Measurements from ENCODE around the gene FADS3. TPM values are rescaled to one million over a fixed set of nuclear protein-coding genes. Genes with fewer than 3 reads are reported as not detected.

Gene FADS3
- total and polyA plus RNA-seq, 7 experiments from 2014 or later = 0.31 to 8.6 (median 2.1) TPM

DNA sequence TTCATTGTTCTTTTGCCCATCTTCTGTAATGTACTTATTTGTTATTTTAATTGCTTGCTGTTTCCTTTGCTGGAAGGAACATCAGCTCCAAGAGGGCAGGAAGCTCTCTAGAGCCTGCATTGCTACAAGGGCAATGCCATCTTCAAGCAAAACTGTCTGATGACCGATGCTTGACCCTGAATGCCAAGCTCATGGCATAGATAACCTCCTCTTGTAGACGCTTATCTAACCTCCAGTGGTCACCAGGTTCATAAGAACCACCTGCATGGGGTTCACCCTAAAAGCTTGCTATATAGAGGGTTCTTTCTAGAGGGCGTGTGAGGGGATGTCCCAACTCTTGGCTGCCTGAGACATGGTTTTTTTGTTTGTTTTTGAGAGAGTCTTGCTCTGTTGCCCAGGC is 16.5 kb downstream of the FADS3 start:
- no peak for DNase-seq
- Histone ChIP-seq H3K27ac (ENCODE audit: low read depth, low read length) (no peak overlapping the region), H3K4me3 (ENCODE audit: low read length) (no peak overlapping the region), H3K36me3 (ENCODE audit: control insufficient read depth in 2 of 3, insufficient read depth in 3 of 3, low read length in 3 of 3) (no peaks in the 10 kb centered on the region), H3K9me3 (ENCODE audit: control insufficient read depth in 2 of 3, low read length in 3 of 3) (no peaks in the 10 kb centered on the region), H3K27me3 (ENCODE audit: control insufficient read depth in 2 of 2, insufficient read depth in 2 of 2, low read length in 2 of 2) (no peaks in the 10 kb centered on the region), H3K4me1 (ENCODE audit: control insufficient read depth in 2 of 2, insufficient read depth in 2 of 2, low read length in 2 of 2) (no peaks in the 10 kb centered on the region)
- H3K27me3 Mint-ChIP-seq = peaks cover 0 to 8% (median 0%) of the 10 kb centered on the region in 5 donors
- no peaks in the 10 kb centered on the region for H3K9me3 Mint-ChIP-seq
- POLR2A ChIA-PET = no interaction called here
- H3K4me3 Mint-ChIP-seq = no peak overlapping the region
- CTCF ChIA-PET = no interaction called here
- no peak for ATAC-seq
- intact Hi-C loops (cut with micrococcal nuclease) = no loop called here
- H3K27ac Mint-ChIP-seq = no peak overlapping the region
- H3K4me1 Mint-ChIP-seq = peaks cover 0 to 8% (median 5%) of the 10 kb centered on the region in 7 donors
- H3K36me3 Mint-ChIP-seq = no peaks in the 10 kb centered on the region

DNA sequence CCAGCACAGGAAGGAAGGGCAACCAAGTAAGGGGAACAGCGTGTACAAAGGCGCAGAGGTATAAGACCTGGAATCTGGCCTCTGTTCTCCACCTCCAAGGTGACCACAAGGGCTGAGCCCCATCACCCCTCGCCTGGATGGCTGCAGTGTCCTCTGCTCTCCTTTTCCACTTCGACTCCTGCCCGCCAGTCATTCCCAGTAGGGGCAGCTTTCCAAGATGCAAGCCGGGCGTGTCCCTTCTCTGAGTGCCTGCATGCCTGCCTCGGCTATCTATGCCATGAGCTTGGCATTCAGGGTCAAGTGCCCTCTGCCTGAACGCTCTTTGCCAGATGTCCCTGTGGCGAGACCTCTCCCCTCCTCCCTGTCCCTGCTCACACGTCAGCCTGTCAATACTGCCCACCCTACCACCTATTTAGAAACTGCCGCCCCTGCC is 17.0 kb downstream of the FADS3 start:
- Mint-ChIP-seq H3K4me3 (no peak overlapping the region), H3K4me1 (peaks cover 0 to 8% (median 5%) of the 10 kb centered on the region in 7 donors), H3K9me3 (no peaks in the 10 kb centered on the region), H3K36me3 (no peaks in the 10 kb centered on the region), H3K27me3 (peaks cover 0 to 8% (median 0%) of the 10 kb centered on the region in 5 donors), H3K27ac (peak overlapping the region in 1 of 9 donors; percentile 46)
- Histone ChIP-seq H3K9me3 (ENCODE audit: control insufficient read depth in 2 of 3, low read length in 3 of 3) (no peaks in the 10 kb centered on the region), H3K4me3 (ENCODE audit: low read length) (no peak overlapping the region), H3K27me3 (ENCODE audit: control insufficient read depth in 2 of 2, insufficient read depth in 2 of 2, low read length in 2 of 2) (no peaks in the 10 kb centered on the region), H3K36me3 (ENCODE audit: control insufficient read depth in 2 of 3, insufficient read depth in 3 of 3, low read length in 3 of 3) (no peaks in the 10 kb centered on the region), H3K27ac (ENCODE audit: low read depth, low read length) (no peak overlapping the region), H3K4me1 (ENCODE audit: control insufficient read depth in 2 of 2, insufficient read depth in 2 of 2, low read length in 2 of 2) (no peaks in the 10 kb centered on the region)
- no peak for ATAC-seq
- CTCF ChIA-PET = no interaction called here
- intact Hi-C loops (cut with micrococcal nuclease) = no loop called here
- no peak for DNase-seq
- POLR2A ChIA-PET = no interaction called here

DNA sequence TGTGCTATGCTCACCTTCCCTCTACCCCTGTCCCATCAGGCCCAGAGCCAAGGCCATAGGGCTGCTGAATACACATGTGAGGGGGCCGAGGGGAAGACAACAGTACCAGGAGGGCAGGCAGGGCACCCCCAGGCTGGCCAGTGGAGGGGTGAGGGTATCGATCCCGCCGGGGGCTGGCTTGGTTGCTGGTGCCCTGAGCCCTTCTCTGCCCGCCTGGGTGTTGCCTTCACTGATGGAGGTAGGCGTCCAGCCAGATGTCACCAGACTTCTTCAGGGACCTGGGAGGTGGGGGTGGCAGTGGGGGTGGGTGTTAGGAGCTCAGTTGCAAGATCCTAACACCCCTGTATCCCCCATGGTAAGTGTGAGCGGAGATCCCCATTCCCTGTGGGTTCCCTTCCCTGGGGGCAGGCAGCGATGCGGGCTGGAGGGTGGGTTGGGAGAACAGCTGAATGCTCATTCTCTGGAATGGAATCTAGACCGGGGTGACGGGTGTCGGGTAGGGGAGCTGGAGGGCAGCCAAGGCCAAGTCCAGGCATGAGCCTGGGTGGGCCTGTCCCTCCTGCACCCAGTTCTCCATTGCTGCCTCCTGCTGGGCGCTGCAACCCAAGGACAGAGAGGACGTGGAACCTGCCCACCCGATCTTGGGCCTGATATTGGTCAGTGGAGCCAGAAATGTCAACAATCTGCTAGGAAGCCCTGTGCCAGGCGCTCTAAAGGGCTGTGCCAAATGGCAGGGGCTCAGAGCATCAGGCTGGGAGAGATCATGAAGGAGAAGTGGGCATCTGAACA is 17.6 kb downstream of the FADS3 start:
- Mint-ChIP-seq H3K9me3 (no peaks in the 10 kb centered on the region), H3K27ac (peak overlapping the region in 1 of 9 donors; percentile 46), H3K36me3 (no peaks in the 10 kb centered on the region), H3K4me3 (no peak overlapping the region), H3K4me1 (peaks cover 0 to 8% (median 5%) of the 10 kb centered on the region in 7 donors), H3K27me3 (peaks cover 0 to 8% (median 0%) of the 10 kb centered on the region in 5 donors)
- ChIA-PET CTCF (interaction anchor here (1.1 kb wide), 1 partner anchor 208 kb away, joined by 3 read pairs; no protein-coding TSS in a partner anchor), POLR2A (no interaction called here)
- H3K4me3 ChIP-seq (ENCODE audit: low read length) = no peak overlapping the region
- ATAC-seq (no peak), DNase-seq (no peak)
- H3K27me3 ChIP-seq (ENCODE audit: control insufficient read depth in 2 of 2, insufficient read depth in 2 of 2, low read length in 2 of 2) = no peaks in the 10 kb centered on the region
- H3K36me3 ChIP-seq (ENCODE audit: control insufficient read depth in 2 of 3, insufficient read depth in 3 of 3, low read length in 3 of 3) = no peaks in the 10 kb centered on the region
- H3K9me3 ChIP-seq (ENCODE audit: control insufficient read depth in 2 of 3, low read length in 3 of 3) = no peaks in the 10 kb centered on the region
- no peak overlapping the region for H3K27ac ChIP-seq (ENCODE audit: low read depth, low read length)
- intact Hi-C loops (cut with micrococcal nuclease) = no loop called here
- no peaks in the 10 kb centered on the region for H3K4me1 ChIP-seq (ENCODE audit: control insufficient read depth in 2 of 2, insufficient read depth in 2 of 2, low read length in 2 of 2)

DNA sequence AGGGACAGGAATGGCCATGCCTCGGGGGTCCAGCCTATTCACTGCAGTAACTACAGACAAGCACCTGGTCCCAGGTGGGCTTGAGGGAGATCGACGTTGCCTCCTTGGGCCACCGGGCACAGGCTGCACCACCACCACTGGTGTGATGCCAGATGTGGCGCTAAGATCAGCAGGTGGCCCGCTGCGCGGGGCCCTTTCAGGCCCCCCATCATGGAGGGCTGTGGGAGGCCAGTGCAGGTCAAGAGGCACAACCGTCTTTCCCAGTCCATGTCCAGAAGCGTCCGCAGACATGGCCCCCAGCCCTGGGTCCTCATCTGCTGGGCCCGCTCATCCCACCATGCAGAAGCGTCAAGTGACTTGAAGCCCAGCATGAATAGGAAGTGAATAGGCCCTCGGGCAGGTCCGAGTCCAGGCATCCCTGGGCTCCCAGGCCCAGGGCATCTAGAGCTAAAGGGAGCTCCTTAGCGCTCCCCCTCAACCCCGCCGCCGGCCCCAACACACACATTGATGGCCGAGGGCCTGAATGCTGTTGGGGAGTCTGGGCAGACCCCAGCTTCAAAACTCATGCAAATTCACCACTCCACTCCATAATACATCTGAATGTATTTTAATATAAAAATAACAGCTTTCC is 18.3 kb downstream of the FADS3 start:
- H3K4me3 Mint-ChIP-seq = no peak overlapping the region
- no peaks in the 10 kb centered on the region for H3K36me3 Mint-ChIP-seq
- Histone ChIP-seq H3K9me3 (ENCODE audit: control insufficient read depth in 2 of 3, low read length in 3 of 3) (no peaks in the 10 kb centered on the region), H3K4me1 (ENCODE audit: control insufficient read depth in 2 of 2, insufficient read depth in 2 of 2, low read length in 2 of 2) (no peaks in the 10 kb centered on the region), H3K4me3 (ENCODE audit: low read length) (no peak overlapping the region), H3K27ac (ENCODE audit: low read depth, low read length) (no peak overlapping the region), H3K27me3 (ENCODE audit: control insufficient read depth in 2 of 2, insufficient read depth in 2 of 2, low read length in 2 of 2) (no peaks in the 10 kb centered on the region), H3K36me3 (ENCODE audit: control insufficient read depth in 2 of 3, insufficient read depth in 3 of 3, low read length in 3 of 3) (no peaks in the 10 kb centered on the region)
- H3K4me1 Mint-ChIP-seq = peaks cover 0 to 8% (median 5%) of the 10 kb centered on the region in 7 donors
- H3K27ac Mint-ChIP-seq = no peak overlapping the region
- POLR2A ChIA-PET = no interaction called here
- CTCF ChIA-PET = interaction anchor here (1.1 kb wide), 1 partner anchor 209 kb away, joined by 3 read pairs; no protein-coding TSS in a partner anchor
- DNase-seq (no peak), ATAC-seq (no peak)
- peaks cover 0 to 8% (median 0%) of the 10 kb centered on the region in 5 donors for H3K27me3 Mint-ChIP-seq
- H3K9me3 Mint-ChIP-seq = no peaks in the 10 kb centered on the region
- intact Hi-C loops (cut with micrococcal nuclease) = no loop called here

DNA sequence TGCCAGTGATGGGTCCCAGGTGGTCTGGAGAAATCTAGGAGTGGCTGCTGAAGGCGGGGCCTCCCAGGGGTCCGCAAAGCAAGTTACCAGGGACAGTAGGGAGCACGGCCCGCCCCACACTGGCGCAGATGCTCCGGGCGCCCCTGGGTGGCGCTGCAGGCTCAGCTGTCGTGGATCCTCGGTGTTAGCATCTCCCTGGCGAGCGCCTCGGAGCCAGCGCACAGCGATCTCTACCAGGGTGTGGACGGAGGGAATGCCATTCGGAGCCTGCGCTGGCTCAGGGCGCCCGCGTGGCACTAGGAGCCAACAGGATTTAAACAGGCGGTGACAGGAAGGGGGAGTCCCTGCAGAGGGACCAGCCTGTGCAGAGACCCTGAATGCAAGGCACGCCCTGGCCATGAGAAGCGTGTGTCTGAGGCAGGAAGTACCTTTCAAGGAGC is 20.2 kb downstream of the FADS3 start:
- DNase-seq (peak; percentile 23 to 77 (median 50)), ATAC-seq (peak; percentile 94)
- H3K27ac Mint-ChIP-seq = peak overlapping the region in 3 of 9 donors; percentile 43 to 52 (median 46)
- intact Hi-C loops (cut with micrococcal nuclease) = loop anchor here (1.0 kb wide), 6 partner anchors 26 to 440 kb away; no protein-coding TSS in a partner anchor
- Histone ChIP-seq H3K36me3 (ENCODE audit: control insufficient read depth in 2 of 3, insufficient read depth in 3 of 3, low read length in 3 of 3) (no peaks in the 10 kb centered on the region), H3K4me3 (ENCODE audit: low read length) (no peak overlapping the region), H3K27me3 (ENCODE audit: control insufficient read depth in 2 of 2, insufficient read depth in 2 of 2, low read length in 2 of 2) (no peaks in the 10 kb centered on the region), H3K4me1 (ENCODE audit: control insufficient read depth in 2 of 2, insufficient read depth in 2 of 2, low read length in 2 of 2) (no peaks in the 10 kb centered on the region), H3K9me3 (ENCODE audit: control insufficient read depth in 2 of 3, low read length in 3 of 3) (no peaks in the 10 kb centered on the region), H3K27ac (ENCODE audit: low read depth, low read length) (no peak overlapping the region)
- H3K36me3 Mint-ChIP-seq = no peaks in the 10 kb centered on the region
- peak overlapping the region; percentile 34 to 87 (median 70) for H3K4me3 Mint-ChIP-seq
- H3K4me1 Mint-ChIP-seq = peaks cover 0 to 8% (median 5%) of the 10 kb centered on the region in 7 donors
- H3K27me3 Mint-ChIP-seq = peaks cover 0 to 8% (median 0%) of the 10 kb centered on the region in 5 donors
- CTCF ChIA-PET = interaction anchor here (0.5 to 1.0 kb wide), 4 partner anchors 31 to 211 kb away, joined by 3 to 4 read pairs (median 3); no protein-coding TSS in a partner anchor
- POLR2A ChIA-PET = no interaction called here
- H3K9me3 Mint-ChIP-seq = no peaks in the 10 kb centered on the region

DNA sequence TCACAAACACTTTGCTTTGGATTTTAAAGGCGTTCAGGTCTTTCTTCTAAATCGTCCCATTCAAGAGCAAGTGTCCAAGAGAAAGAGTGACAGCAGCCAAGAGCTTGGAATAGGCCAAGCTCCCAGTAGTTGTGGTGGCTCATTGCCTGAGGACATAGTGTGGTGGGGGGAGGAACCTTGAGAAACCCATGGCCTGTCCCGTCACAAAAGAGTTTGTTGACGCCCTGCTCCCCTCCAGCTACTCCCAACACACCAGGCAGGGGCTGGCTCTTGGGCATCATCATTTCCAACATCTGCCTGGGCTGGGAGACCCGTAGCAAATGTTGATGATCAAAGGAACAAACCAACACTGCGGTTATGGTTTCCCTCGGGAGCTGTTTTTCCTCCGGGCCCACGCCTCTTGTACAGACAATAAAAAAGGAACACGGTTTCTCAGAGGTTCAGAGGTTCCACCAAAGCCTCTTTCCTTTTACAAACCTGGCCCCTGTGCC is 20.8 kb downstream of the FADS3 start:
- Histone ChIP-seq H3K9me3 (ENCODE audit: control insufficient read depth in 2 of 3, low read length in 3 of 3) (no peaks in the 10 kb centered on the region), H3K27ac (ENCODE audit: low read depth, low read length) (no peak overlapping the region), H3K4me3 (ENCODE audit: low read length) (no peak overlapping the region), H3K36me3 (ENCODE audit: control insufficient read depth in 2 of 3, insufficient read depth in 3 of 3, low read length in 3 of 3) (no peaks in the 10 kb centered on the region), H3K4me1 (ENCODE audit: control insufficient read depth in 2 of 2, insufficient read depth in 2 of 2, low read length in 2 of 2) (no peaks in the 10 kb centered on the region), H3K27me3 (ENCODE audit: control insufficient read depth in 2 of 2, insufficient read depth in 2 of 2, low read length in 2 of 2) (no peaks in the 10 kb centered on the region)
- Mint-ChIP-seq H3K27ac (no peak overlapping the region), H3K27me3 (peaks cover 0 to 8% (median 0%) of the 10 kb centered on the region in 5 donors), H3K9me3 (no peaks in the 10 kb centered on the region), H3K36me3 (peaks cover 0 to 4% (median 0%) of the 10 kb centered on the region in 5 donors), H3K4me1 (peaks cover 0 to 8% (median 5%) of the 10 kb centered on the region in 7 donors), H3K4me3 (peak overlapping the region in 3 of 10 donors; percentile 63 to 71 (median 71))
- ChIA-PET POLR2A (no interaction called here), CTCF (interaction anchor here (0.8 to 1.0 kb wide), 6 partner anchors 11 to 237 kb away, joined by 3 to 4 read pairs (median 3); no protein-coding TSS in a partner anchor)
- ATAC-seq (no peak), DNase-seq (no peak)
- intact Hi-C loops (cut with micrococcal nuclease) = loop anchor here (1.0 kb wide), 6 partner anchors 27 to 441 kb away; no protein-coding TSS in a partner anchor

Measured in naive thymus-derived CD4-positive, alpha-beta T cell (primary cell).